ENCODE measurements around the gene TLCD3B. TPM values are rescaled to one million over a fixed set of nuclear protein-coding genes. Genes with fewer than 3 reads are reported as not detected.

The TLCD3B gene, protein sequence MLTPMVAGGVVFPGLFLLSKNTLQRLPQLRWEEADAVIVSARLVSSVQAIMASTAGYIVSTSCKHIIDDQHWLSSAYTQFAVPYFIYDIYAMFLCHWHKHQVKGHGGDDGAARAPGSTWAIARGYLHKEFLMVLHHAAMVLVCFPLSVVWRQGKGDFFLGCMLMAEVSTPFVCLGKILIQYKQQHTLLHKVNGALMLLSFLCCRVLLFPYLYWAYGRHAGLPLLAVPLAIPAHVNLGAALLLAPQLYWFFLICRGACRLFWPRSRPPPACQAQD
- total RNA-seq (2014; rRNA removed; shearing (Covaris generic)), result 0.56 and 3.3 TPM in 2 replicates

DNA sequence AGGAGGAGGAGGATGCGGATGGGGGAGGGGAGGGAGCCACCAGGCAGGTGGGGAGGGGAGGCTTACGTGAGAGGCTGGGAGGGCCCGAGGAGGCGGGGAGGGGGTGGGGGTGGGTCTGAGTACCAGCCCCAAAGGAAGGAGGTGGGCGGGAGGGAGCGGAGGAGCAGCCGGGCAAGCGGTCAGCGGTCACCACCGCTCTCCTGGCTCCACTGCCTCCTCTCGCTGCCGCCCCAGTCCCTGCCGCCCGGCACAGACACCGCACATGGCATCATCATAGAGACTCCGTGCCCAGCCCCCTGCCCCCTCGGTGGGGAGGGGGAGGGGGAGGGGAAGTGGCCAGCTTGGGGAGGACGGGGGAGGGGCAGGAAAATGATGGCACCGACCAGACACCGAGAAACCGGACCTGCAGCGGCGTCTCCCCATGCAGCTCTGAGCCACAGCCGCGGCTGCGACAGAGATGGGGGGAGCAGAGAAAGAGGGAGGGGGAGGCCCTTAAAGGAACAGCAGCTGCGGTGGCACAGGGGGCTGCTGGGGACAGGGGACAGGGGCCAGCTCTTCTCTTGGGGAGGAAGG lies at the start of gene TLCD3B:
Gene TLCD3B (minus strand): TSS at position 431 of the 573 bp plus-strand sequence. CDS start 744 bp downstream, outside the sequence.

DNA sequence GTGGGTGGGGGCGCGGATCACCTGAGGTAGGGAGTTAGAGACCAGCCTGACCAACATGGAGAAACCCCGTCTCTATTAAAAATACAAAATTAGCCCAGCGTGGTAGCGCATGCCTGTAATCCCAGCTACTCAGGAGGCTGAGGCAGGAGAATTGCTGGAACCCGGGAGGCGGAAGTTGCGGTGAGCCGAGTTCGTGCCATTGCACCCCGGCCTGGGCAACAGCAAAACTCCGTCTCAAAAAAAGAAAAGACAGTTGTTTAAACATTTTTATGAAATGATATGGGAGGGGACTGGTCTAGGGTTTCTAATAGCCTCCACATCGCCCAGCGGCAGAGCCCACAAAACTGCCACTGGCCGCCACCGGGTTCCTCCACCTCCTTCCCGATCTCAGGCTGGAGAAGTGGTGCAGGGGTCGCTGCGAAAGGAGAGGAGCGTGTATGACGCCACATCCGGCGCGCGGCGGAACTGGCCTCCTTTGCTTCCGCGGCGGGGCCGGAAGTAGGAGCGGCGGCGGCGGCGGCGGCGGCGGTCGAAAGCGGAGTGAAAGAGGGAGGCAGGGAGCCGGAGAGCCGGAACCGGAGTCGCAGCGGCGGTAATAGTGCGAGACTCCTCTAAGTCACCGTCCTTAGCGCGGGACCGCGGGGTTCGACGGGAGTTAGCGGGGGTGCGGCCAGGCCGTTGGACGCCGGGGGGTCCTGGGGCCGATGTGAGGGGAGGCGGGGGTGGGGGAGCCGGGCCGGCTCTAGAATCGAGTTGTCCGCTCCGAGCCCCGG lies 44.6 kb upstream of the TLCD3B start, which contains the start of gene PPP4C:
Gene PPP4C (plus strand): TSS at position 492 of the 773 bp plus-strand sequence. CDS start 384 bp downstream, outside the sequence.

DNA sequence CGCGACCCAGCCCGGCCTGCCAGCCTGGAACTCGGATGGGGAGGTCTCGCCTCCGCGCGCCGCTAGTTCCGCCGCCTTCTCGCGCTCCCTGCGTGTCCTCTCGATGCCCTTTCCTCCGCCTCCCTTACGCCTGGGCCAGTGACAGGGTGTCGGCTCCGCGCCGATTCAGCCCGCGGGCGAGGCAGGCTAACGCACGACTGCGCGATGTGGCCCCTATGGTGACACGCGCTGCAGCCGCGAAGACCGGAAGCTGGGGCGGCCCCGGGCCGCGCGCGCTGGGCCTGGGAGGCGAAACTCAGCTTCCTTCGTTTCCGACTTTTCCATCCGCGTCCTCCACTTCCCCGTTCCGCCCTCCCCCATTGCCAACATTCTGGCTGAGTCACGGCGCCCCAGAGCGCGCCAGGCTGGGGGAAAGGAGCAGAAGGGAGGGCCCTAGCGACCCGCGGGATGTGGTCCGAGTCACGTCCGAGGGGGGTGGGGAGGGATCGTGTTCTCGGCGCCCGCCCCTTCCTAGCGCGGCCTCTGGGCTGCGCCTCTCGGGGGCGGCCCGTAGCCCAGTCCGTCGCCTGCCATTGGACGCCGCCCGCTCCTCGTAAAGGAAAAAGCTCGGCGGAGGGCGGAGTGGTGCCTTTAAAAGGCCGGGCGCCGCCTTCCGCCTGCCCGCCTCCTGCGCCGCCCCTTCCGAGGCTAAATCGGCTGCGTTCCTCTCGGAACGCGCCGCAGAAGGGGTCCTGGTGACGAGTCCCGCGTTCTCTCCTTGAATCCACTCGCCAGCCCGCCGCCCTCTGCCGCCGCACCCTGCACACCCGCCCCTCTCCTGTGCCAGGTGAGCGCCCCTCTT lies 34.3 kb upstream of the TLCD3B start, which contains the start of gene ALDOA:
Gene ALDOA (plus strand): TSS at position 659 of the 841 bp plus-strand sequence. CDS start 1,138 bp downstream, outside the sequence.

GRCh38 chr16:30022887-30023286 lies 8.2 kb downstream of the TLCD3B start, which contains the start of gene C16orf92:
Gene C16orf92, plus strand, starts transcription at chr16:30023198. Its CDS starts 143 bp downstream, at chr16:30023341.

DNA sequence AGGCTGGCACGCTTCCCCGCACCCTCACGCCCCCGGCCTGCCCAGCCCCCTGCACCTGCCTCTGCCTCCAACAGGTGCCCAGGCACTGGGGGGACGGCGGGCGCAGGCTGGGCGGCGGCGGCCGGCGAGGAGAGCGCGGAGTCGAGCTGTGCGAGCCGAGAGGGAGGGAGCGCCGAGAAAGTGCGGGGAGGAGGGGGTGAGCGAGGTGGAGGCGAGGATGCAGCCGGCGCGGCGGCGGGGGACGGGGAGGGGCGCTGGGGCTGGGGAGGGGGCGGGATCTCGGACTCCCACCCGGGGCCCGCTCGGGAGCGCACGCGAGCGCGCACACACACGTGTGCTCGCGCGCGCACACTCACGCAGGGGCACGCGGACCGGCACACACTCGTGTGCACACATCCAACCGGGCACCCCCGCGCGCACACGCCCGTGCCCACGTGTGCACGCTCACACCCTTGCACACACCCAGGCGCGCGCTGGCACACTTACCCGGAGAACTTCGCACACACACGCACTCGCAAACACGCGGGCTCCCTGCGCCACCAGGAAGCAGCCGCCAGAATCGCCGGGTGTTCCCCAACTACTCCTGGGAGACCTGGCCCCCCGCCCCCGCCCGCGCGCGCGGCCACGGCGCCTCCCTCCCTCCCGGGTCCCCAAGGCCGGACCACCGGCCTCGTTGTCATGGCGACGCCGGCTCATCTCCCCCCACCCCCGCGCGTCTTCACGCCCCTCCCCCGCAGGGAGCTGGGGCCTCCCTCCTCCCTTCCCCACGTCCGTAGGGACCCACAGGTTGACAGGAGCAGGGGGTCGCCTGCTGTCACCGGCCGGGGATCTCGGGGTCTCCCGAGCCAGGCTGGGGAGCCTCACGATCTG lies 20.0 kb downstream of the TLCD3B start, which contains the start of gene DOC2A:
Gene DOC2A (minus strand): TSS at position 184 of the 870 bp plus-strand sequence. CDS start 805 bp downstream, outside the sequence.

GRCh38 chr16:29995911-29996765 lies 34.9 kb downstream of the TLCD3B start, which contains the start of gene INO80E:
Gene INO80E, plus strand, starts transcription at chr16:29996241. Its CDS starts 70 bp downstream, at chr16:29996311.

DNA sequence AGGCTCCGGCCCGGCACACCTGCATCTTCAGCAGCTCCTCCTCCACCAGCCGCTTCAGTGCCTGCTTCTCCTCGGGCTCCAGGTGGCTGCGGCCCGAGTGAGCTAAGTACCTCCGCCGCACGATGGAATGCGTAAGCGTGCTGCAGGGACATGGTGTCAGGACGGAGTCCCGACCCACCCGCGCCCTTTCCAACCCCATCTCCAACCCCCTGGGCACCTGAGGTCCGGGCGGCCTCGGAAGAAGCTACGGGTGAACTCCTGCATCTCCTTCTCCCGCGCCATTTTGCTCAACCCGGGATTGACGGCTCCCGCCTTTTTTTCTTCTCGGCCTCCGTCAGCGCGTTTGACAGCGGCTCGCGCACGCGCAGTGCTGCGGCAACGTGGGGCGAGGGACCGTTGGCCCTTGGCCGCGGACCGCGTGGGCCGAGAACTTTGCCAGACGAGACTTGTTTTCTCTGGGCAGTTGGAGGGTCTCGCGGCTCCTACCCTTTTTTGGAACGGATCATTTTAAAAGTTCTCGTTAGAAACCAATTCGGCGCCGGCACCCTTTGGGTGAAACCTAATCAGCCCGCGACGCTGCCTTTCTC lies 35.7 kb downstream of the TLCD3B start, which contains the start of gene HIRIP3:
Gene HIRIP3 (minus strand): TSS at position 294 of the 587 bp plus-strand sequence. CDS start 12 bp downstream, at position 282.

Other genes starting within 250 kb of the TLCD3B start
- 128 TPM in 2 replicates for gene KIF22, start 240.5 kb downstream of the TLCD3B start, total RNA-seq (2014; rRNA removed; shearing (Covaris generic))
- gene MAZ, start 224.7 kb downstream of the TLCD3B start, total RNA-seq (2014; rRNA removed; shearing (Covaris generic)), result 408 and 432 TPM in 2 replicates
- 3.4 and 4.0 TPM in 2 replicates for gene PRRT2, start 219.1 kb downstream of the TLCD3B start, total RNA-seq (2014; rRNA removed; shearing (Covaris generic))
- 64.7 and 72.0 TPM in 2 replicates for gene PAGR1, start 215.1 kb downstream of the TLCD3B start, total RNA-seq (2014; rRNA removed; shearing (Covaris generic))
- gene MVP, start 210.8 kb downstream of the TLCD3B start, total RNA-seq (2014; rRNA removed; shearing (Covaris generic)), result 115 and 119 TPM in 2 replicates
- gene CDIPT, start 168.0 kb downstream of the TLCD3B start, total RNA-seq (2014; rRNA removed; shearing (Covaris generic)), result 74.0 and 80.9 TPM in 2 replicates
- 19.9 and 22.6 TPM in 2 replicates for gene SEZ6L2, start 131.7 kb downstream of the TLCD3B start, total RNA-seq (2014; rRNA removed; shearing (Covaris generic))
- gene ASPHD1, start 130.8 kb downstream of the TLCD3B start, total RNA-seq (2014; rRNA removed; shearing (Covaris generic)), result 11.5 and 13.5 TPM in 2 replicates
- gene KCTD13, start 105.0 kb downstream of the TLCD3B start, total RNA-seq (2014; rRNA removed; shearing (Covaris generic)), result 25.9 and 27.7 TPM in 2 replicates
- gene TMEM219, start 69.2 kb downstream of the TLCD3B start, total RNA-seq (2014; rRNA removed; shearing (Covaris generic)), result 62.7 and 66.0 TPM in 2 replicates
- 33.6 and 37.5 TPM in 2 replicates for gene TAOK2, start 57.4 kb downstream of the TLCD3B start, total RNA-seq (2014; rRNA removed; shearing (Covaris generic))
- gene HIRIP3, start 35.7 kb downstream of the TLCD3B start, total RNA-seq (2014; rRNA removed; shearing (Covaris generic)), result 44.9 and 45.0 TPM in 2 replicates
- 136 and 168 TPM in 2 replicates for gene INO80E, start 35.0 kb downstream of the TLCD3B start, total RNA-seq (2014; rRNA removed; shearing (Covaris generic))
- gene DOC2A, start 20.2 kb downstream of the TLCD3B start, total RNA-seq (2014; rRNA removed; shearing (Covaris generic)), result 2.3 and 4.8 TPM in 2 replicates
- gene C16orf92, start 8.1 kb downstream of the TLCD3B start, total RNA-seq (2014; rRNA removed; shearing (Covaris generic)), result not detected in 2 replicates
- gene ALDOA, start 34.5 kb upstream of the TLCD3B start, total RNA-seq (2014; rRNA removed; shearing (Covaris generic)), result 1,573 and 1,656 TPM in 2 replicates
- gene PPP4C, start 44.7 kb upstream of the TLCD3B start, total RNA-seq (2014; rRNA removed; shearing (Covaris generic)), result 172 and 195 TPM in 2 replicates
- gene TBX6, start 60.7 kb upstream of the TLCD3B start, total RNA-seq (2014; rRNA removed; shearing (Covaris generic)), result 0.64 and 1.6 TPM in 2 replicates
- 16.2 and 16.7 TPM in 2 replicates for gene YPEL3, start 64.9 kb upstream of the TLCD3B start, total RNA-seq (2014; rRNA removed; shearing (Covaris generic))
- gene GDPD3, start 82.3 kb upstream of the TLCD3B start, total RNA-seq (2014; rRNA removed; shearing (Covaris generic)), result 0.30 and 0.82 TPM in 2 replicates
- gene MAPK3, start 91.9 kb upstream of the TLCD3B start, total RNA-seq (2014; rRNA removed; shearing (Covaris generic)), result 29.7 and 38.4 TPM in 2 replicates
- 6.7 and 14.7 TPM in 2 replicates for gene CORO1A, start 152.3 kb upstream of the TLCD3B start, total RNA-seq (2014; rRNA removed; shearing (Covaris generic))
- gene BOLA2B, start 162.4 kb upstream of the TLCD3B start, total RNA-seq (2014; rRNA removed; shearing (Covaris generic)), result 132 and 219 TPM in 2 replicates
- 199 and 212 TPM in 2 replicates for gene SLX1A, start 162.6 kb upstream of the TLCD3B start, total RNA-seq (2014; rRNA removed; shearing (Covaris generic))
- 5.0 and 5.3 TPM in 2 replicates for gene SULT1A3, start 168.0 kb upstream of the TLCD3B start, total RNA-seq (2014; rRNA removed; shearing (Covaris generic))
- gene NPIPB13, start 217.2 kb upstream of the TLCD3B start, total RNA-seq (2014; rRNA removed; shearing (Covaris generic)), result 2.6 and 2.9 TPM in 2 replicates